Lower leg skin (tissue), 3 donors: ENCODE data around the gene SLC47A2.

ENCODE experiments used
- POLR2A ChIP-seq, 2 donors: fragments of 450-650 bp; IDR thresholded peaks; one replicate each; pipeline ENCODE4 v1.6.1; 2016 to 2017; ENCODE audit warnings: antibody characterized with exemption in 2 of 2, mild to moderate bottlenecking in 1 of 2, moderate library complexity in 1 of 2
- TF ChIP-seq, protein P1 (sequence below), 3 donors: fragments of 450-650 bp; IDR thresholded peaks; one replicate each; pipeline ENCODE4 v1.5.1; 2016; ENCODE audit warnings: antibody characterized with exemption in 3 of 3, mild to moderate bottlenecking in 3 of 3, moderate library complexity in 2 of 3

GRCh38 chr17:19630661-19631060 is 85.7 kb downstream of the SLC47A2 start:
- TF ChIP-seq, protein P1, sequence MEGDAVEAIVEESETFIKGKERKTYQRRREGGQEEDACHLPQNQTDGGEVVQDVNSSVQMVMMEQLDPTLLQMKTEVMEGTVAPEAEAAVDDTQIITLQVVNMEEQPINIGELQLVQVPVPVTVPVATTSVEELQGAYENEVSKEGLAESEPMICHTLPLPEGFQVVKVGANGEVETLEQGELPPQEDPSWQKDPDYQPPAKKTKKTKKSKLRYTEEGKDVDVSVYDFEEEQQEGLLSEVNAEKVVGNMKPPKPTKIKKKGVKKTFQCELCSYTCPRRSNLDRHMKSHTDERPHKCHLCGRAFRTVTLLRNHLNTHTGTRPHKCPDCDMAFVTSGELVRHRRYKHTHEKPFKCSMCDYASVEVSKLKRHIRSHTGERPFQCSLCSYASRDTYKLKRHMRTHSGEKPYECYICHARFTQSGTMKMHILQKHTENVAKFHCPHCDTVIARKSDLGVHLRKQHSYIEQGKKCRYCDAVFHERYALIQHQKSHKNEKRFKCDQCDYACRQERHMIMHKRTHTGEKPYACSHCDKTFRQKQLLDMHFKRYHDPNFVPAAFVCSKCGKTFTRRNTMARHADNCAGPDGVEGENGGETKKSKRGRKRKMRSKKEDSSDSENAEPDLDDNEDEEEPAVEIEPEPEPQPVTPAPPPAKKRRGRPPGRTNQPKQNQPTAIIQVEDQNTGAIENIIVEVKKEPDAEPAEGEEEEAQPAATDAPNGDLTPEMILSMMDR (IDR thresholded peaks at IDR 0.05): no peak
- TF ChIP-seq POLR2A (IDR thresholded peaks at IDR 0.05): no peak
